ENCODE measurements around the gene MAK.
A peak's percentile ranks its signal among the peaks of the same experiment; 100 is the strongest.
"Not testable (repeated sequence)": the region's sequence is repeated elsewhere in the genome, so short reads cannot be mapped to it uniquely, and the experiment has no call there.

The MAK gene

DNA sequence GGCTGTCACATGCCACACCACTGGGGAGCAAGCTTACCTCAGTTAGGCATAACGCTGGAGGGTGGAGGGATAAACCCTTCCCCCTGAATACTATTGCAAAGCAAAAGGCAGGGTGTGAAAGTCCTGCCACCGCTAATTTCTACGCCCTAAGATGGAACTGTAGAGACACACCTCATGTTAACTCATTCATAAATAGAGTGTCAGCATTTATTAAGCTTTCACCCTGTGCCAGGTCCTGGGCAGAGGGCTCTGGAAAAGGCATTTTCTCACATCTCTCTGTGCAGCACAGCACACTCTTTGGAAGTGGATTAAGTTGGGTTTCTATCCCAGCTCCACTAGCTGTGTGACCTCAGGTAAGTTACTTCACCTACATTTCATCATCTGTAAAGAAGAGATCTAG lies 68.9 kb downstream of the MAK start:
- DNase-seq: no peak

DNA sequence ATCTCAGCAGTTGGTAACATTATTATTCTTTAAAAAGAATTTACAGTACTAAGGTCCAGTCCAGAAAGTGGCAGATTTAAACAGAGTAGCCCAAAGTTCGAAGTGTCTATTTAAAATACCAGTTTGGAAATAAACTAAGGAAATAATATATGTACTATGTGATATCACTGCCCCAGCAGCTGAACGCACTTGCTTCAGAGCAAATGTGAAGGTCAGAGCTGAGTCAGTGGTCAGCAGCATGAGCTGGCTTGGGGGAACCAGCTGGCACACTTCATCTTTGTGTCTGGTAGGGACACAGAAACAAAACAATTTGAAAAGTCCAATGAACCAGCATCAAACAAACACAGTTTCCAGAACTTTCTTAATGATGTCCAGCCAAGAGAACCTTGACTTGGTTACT lies 75.3 kb downstream of the MAK start:
- DNase-seq: no peak

DNA sequence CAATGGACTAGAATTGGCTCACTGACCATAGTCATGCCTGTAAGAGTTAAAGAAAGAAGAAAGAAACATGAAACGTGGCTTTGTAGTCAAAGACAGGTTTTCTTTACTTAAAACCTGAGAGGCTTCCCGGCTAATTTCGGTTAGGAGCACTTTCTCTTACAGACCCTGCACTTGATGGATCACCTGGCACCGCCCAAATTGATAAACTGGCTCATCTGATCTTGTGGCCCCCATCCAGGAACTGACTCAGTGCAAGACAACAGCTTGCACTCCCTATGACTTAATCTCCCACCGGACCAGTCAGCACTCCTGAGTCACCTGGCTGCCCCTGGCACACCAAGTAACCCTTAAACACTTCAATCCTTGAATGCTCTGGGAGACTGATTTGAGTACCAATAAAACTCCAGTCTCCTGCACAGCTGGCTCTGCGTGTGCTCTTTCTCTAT lies 78.4 kb downstream of the MAK start:
- DNase-seq: no peak

DNA sequence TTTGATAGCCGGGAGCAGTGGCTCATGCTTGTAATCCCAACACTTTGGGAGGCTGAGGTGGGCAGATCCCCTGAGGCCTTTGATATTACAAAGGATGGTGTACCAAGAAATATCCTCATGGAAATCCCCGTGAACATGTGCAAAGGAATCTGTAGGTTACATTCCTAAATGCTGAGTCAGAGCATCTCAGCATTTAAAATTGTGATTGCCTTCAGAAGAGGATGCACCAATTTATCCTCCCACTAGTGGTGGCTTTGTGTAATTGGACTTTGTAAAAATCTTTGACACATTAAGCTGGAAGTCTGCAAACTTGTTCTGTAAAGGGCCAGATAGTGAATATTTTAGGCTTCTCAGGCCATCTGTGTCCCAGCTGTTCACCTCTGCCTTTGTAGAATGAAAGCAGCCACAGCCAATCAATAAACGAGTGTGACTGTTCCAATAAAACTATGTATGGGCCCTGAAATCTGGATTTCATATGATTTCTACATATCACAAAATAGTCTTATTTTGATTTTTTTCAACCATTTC lies 79.0 kb downstream of the MAK start:
- no peak for DNase-seq

DNA sequence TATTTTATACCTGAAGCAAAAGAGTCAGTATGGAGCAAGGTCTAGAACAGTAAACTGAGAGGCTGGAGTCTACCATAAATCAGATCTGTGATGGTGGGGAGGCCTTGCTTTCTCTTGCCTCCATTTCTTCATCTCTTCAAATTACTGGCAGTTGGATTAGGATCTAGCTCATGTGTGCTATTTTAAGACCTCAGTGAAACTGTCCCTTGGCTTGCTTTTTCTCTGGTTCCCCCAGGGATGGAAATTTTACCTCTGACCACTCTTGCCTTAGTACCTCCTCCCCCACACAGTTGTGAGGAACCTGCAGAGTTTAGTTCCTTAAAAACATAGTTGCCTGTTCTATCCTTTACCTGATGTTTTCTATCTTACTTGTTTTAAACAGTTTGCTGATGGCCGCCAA lies 82.3 kb downstream of the MAK start:
- DNase-seq: no peak

DNA sequence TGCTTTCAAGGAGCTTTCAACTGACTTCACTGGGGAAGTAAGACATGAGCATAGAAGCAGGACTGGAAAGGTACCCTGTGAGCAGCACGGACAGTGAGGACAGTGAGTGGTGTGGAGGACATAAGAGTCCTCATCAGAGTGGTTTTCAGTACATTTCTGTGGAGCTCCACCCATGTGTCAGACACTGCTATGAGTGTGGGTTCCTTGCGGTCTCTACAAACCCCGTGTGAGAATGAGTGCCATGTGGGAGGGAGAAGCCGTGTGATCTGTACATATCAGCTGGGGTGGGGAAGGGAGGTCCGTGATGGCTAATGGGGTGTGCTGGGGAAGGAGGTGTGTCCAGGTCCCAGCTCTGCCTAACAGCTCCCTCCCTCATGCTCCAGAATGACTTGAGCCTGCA lies 86.6 kb downstream of the MAK start:
- DNase-seq: not testable (repeated sequence)

DNA sequence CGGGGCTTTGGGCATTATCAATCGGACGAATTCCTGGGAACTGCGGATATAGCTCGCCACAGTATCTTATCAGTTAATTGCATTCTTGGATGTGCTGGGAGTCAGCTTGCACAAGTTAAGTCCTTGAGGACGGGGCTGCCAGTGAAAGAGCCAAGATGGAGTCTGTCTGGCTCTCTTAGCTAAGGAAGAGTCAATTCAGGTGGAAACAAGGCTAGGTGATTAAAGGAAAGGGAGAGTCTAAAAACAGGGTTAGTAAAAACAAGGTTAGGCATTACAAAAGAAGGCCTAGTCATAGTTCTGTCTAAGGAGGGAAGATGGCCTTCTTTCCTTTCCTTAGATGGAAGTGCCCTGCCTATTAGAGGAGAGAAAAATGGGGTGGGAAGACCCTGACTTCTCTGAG lies 87.8 kb downstream of the MAK start:
- not testable (repeated sequence) for DNase-seq

DNA sequence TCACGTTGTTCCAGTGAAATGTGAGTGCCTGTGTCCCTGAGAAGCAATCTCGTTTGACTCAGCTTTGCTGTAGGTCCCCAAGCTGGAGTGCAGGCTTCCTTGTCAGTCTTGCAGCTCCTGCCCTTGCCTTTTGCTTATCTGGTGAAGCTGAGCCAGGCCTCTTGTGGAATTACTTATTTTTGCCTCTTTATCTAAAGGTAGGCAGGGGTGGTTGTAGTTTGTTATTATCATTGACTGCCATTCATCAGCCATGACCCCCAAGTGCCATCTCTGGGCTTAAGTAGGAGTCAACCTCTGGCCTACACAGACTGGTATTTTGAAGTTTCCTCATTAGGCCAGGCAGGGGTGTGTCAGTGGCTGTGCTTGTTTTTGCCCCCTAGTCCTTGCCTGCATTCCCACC lies 88.6 kb downstream of the MAK start:
- DNase-seq: no peak

DNA sequence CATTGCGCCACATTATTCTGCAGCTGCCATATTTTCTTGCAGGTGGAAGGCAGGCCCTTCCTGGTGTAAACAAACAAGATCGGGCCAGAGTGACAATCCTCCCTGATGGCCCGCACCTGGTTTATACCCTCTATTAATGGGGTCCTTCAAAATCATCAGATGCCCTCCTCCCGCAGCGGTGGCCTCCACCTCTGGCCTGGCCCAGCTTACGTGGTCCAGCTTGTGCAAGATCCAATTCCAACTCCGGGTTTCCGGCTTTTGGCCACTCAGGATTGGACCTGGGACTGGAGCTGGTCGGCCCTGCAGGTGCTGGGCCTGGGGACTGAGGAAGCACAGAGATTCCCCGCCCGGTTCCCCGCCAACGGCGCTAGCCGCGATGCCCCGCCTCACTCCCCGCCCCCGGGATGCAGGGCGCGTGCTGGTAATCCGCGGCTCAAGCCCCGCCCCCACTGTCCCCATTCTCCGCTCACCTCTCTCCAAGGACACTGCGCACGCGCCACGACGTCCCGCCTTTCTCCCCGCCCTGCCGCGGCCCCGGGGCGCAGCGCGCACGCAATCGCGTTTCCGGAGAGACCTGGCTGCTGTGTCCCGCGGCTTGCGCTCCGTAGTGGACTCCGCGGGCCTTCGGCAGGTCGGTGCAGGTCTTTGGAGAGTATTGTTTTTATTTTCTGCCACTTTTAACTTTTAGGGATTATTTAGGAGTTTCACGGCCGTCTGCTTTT lies 90.9 kb downstream of the MAK start, which contains the start of gene TMEM14B:
TSS of gene TMEM14B (plus strand) at position 555 of the 722 bp plus-strand sequence. CDS start 1,441 bp downstream, outside the sequence.
- DNase-seq: peak; percentile 95 to 98

DNA sequence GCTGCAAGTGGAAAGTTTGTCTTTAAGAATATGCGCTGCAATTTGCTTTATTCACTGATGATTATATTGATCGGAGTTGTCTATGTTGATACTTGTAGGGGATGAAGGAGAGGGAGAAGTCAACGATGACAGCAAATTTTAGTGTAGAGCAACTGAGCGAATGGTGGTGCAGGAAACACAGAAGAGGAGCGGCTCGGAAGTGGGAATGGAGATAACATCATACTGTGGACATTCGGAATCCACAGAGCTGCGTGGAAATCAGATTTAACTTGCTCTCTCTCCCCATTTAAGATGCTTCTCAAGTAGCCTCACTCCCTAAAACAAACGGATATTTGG lies 91.5 kb downstream of the MAK start:
- DNase-seq: no peak

DNA sequence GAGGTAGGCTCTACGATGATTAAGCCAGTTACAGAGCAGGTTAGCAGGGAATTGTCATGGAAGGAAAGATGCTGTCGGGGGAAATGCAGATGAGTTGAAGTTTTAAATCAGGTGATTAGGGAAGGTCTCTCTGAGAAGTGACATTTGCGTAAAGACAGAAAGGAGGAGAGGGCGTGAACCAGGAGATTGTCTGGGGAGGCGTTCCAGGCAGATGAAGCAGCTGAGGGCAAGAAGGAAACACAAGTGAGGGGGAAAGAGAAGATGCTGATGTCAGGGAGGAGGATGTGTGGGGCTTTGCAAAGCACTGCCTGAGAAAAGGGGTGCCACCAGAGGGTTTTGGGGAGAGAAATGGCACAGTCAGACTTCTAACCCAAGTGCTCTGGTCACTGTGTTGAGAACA lies 93.2 kb downstream of the MAK start:
- no peak for DNase-seq

DNA sequence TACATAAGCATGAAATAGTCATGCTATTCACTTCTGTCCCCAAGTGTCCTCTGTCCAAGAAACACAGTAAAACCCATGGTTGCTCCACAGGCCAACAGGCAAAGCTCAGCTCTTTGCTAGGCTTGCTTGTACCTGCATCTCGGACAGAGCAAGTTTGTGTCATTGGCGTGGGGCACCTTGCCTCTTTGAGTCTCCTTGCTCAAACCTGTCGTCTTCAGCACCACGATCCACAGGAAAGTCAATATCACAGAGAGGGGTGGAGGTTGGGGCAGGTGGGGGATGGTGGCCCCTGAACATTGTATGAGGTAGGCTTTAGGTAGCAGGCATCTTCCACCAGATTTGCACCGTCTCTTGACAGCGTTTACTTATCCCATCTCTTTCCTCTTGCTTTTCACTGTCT lies 94.8 kb downstream of the MAK start:
- no peak for DNase-seq

DNA sequence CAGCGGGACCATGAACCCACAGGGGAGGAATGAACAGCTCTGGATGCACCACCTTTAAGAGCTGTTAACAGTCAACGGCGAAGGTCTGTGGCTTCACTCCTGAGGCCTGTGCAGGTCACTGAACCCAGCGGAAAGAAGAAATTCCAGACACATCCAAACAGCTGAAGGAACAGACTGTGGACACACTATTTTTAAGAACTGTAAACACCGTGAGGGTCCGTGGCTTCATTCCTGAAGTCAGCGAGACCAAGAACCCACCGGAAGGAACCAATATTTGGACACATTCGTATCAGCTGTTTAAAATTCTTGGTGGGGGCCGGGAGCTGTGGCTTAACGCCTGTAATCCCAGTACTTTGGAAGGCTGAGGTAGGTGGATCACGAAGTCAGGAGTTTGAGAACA lies 96.1 kb downstream of the MAK start:
- DNase-seq: no peak

DNA sequence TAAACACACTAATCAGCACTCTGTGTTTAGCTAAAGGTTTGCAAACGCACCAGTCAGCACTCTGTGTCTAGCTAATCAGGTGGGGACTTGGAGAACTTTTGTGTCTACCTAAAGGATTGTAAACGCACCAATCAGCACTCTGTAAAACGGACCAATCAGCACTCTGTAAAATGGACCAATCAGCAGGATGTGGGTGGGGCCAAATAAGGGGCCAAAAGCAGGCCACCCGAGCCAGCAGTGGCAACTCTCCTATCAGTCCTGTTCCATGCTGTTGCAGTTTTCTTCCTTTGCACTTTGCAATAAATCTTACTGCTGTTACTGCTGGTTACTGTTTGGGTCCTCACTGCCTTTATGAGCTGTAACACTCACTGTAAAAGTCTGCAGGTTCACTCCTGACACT lies 96.7 kb downstream of the MAK start:
- DNase-seq: not testable (repeated sequence)

DNA sequence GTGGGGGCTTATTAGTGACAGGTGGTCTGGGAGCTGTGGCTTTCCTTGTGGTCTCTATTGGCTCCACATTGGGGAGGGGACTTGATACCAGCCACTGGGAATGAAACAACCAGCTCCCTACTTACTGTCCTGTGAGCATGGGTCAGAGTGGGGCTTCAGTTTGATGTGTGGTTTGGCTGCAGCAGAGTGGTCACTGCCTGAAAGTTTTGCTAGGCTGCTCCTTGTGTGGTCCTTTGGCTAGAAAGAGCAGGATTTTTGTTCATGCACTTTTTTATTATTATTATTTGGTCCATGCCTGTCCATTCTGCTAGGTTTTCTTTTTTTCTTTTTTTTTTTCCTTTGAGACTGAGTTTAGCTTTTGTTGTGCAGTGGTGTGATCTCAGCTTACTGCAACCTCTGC lies 98.3 kb downstream of the MAK start:
- DNase-seq: no peak

DNA sequence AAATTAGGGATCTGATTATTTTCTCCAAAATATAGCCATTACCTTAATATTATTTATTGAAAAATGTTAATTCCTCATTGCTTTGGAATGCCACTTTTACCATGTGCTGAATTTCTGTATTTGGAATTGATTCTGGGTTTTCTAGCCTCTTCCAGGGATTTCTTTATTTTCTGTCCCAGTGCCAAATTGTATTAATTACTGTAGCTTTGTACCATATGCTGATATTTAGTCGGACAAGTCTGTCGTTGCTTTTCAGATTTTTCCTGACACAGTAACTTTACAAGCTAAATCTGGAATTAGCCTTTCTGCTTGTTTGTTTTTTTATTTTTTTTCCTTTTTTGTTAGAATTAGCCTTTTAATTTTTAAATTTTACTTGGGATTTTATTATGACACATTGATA lies 101.6 kb downstream of the MAK start:
- no peak for DNase-seq

DNA sequence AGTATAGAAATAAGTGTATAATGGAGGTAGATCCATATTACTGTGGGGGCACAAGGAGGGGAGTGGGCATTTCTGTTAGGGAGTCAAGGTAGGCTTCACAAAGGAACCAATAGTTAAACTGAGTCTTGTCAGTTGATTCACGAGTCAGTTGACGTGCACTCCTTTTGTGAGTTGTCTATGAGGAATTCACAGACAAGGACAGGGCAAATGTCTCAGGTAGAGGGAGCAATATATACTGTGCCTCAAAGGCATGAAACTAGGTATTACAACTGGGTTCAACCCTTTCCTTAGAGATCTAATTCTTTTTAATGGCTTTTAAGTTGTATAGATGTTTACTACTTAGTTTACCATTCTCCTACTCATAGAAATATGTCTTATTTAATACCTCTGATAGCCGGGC lies 104.5 kb downstream of the MAK start:
- DNase-seq: no peak

DNA sequence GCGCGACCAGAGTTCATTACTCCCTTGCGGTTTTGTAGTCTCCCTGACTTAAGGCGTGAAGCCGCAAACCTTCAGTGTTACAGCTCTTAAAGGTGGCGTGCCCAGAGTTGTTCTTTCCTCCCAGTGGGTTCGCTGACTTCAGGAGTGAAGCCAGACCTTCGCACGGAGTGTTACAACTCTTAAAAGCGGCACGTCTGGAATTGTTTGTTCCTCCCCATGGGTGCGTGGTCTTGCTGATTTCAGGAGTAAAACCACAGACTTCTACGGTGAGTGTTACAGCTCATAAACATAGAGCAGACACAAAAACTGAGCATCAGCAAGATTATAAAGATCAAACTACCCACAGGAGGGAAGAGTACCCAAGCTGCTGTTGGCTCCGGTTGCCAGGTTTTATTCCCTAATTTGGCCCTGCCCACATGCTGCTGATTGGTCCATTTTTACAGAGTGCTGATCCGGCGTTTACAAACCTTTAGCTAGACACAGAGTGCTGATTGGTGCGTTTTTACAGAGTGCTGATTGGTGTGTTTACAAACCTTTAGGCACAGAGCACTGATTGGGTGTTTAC lies 105.1 kb downstream of the MAK start:
- DNase-seq: no peak

DNA sequence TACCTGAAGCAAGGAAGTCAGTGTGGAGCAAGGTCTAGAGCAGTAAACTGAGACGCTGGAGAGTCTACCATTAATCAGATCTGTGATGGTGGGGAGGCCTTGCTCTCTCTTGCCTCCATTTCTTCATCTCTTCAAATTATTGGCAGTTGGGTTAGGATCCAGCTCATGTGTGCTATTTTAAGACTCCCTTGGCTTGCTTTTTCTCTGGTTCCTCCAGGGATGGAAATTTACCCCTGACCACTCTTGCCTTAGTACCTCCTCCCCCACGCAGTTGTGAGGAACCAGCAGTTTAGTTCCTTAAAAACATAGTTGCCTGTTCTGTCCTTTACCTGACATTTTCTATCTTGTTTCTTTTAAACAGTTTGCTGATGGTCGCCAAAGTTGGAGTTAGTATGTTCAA lies 108.1 kb downstream of the MAK start:
- DNase-seq: no peak

DNA sequence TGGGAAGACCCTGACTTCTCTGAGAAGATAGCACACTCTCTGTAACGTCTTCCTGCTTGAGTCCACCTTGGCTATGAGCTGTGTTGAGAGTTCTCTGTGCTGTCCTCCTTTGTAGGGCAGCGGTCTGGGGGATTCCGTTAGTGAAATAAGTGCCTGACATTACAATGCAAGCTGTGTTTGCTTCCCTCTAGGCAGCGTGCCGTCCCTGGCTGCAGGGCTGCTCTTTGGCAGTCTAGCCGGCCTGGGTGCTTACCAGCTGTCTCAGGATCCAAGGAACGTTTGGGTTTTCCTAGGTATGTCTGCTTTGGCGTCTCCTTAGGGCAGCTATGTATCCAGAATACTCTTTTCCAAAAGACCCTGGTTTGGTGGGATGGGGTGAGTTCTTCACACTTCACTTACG lies 112.6 kb downstream of the MAK start:
- DNase-seq: no peak

DNA sequence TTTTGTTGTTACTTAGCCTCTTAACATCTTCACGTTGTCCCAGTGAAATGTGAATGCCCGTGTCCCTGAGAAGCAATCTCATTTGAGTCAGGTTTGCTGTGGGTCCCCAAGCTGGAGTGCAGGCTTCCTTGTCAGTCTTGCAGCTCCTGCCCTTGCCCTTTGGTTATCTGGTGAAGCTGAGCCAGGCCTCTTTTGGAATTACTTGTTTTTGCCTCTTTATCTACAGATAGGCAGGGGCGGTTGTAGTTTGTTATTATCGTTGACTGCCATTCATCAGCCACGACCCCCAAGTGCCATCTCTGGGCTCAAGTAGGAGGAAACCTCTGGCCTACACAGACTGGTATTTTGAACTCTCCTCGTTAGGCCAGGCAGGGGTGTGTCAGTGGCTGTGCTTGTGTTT lies 113.3 kb downstream of the MAK start:
- no peak for DNase-seq

DNA sequence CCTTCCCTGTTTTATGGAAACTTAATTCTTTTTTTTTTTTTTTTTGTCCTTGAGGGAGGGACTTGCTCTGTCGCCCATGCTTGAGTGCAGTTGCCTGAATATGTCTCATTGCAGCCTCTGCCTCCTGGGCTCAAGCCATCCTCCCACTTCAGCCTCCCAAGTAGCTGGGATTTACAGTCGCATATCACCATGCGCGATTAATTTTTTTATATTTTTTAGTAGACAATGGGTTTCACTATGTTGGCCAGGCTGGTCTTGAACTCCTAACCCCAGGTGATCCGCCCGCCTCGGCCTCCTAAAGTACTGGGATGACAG lies 114.8 kb downstream of the MAK start:
- no peak for DNase-seq

DNA sequence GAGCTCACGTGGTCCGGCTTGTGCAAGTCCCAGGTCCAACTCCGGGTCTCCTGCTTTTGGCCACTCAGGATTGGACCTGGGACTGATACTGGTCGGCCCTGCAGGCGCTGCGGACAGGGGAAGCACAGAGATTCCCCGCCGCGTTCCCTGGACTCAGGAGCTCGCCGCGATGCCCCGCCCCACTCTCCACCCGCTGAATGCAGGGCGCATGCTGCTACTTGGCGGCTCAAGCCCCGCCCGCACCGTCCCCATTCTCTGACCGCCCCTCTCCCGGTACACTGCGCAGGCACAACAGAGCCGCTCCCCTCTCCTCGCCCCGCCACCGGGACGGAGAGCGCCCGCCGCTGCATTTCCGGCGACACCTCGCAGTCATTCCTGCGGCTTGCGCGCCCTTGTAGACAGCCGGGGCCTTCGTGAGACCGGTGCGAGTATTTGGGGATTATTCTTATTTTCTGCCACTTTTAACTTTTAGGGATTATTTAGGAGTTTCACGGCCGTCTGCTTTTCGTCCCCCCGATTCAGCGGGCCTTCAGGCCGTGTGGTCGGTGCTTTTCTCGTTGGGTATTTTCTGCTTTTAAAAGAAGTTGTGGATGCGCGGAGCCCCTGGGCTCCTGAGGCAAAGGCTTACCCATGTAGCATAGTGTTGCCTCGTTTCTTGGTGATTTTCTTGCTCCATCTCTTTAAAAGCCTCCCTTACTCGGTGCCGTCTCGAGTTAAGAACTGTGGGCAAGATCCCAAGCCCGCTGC lies 115.3 kb downstream of the MAK start, which contains the start of gene TMEM14C:
TSS of gene TMEM14C (plus strand) at position 251 of the 747 bp plus-strand sequence. CDS start 1,544 bp downstream, outside the sequence.
- DNase-seq: peak; percentile 93 to 94

DNA sequence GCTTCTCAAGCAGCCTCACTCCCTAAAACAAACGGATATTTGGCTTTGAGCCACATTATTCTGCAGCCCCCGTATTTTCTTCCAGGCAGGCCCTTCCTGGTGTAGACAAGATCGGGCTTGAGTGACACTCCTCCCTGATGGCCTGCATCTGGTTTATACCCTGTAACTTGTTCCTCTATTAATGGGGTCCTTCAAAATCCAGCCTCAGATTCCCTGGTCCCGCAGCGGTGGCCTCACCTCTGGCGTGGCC lies 115.8 kb downstream of the MAK start:
- DNase-seq: no peak
